GM21390 (cell line): Measurements from ENCODE around the gene SFXN5.

ENCODE experiments used
- ATAC-seq: cut with Tn5 transposase; IDR thresholded peaks from one replicate; pipeline ENCODE4 v1.9.1; 2021; ENCODE audit not compliant: unreplicated experiment

The SFXN5 gene

DNA sequence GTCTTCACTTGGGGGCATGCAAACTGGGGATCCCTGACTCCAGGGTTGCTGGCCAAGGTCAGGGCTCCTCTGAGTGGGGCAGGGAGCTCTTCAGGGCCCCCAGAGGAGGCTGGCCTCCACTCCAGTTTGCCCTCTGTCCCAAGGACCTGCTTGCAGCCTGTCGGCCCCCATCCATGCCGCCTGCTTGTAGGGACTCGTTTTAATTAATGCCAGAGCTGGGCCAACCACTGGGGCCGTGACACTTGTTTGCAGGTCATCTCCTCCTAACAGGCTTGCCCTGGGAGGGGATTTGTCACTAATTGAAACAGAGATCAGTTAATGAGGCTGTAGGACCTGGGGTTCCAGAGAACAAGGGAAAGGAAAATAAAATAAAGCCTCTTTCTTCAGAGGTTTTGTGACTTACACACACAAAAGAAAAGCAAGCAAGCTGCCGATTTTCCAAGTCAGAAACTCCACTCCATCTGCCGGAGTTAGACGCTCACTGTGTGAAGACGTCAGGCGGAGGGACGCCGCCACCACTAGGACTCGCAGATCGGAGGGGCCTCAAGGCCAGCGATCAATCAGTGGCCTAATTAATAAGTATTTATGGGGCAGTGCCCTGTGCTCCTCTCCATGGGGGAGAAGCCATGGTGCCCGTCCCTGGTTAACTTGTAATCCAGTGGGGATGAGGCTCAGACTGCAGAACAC is 75.9 kb downstream of the SFXN5 start:
- no peak for ATAC-seq

DNA sequence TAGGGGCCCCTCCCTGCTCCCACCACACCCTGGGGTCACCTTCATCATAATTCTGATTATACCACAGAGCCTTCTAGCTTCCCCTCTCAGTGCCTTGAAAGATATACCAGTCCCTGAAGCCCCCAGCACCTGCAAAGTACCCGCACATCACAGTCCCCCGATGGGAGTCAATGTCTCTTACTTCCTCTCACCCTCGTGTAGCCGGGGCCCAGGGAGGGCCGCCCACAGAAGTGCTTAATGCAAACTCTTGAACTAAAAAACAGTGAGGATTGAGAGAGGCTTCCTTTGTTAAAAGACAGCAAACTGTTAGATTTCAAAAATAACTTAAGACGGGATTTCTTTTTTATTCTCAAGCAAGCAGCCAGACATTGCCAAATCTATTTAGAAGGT is 76.5 kb downstream of the SFXN5 start:
- no peak for ATAC-seq

DNA sequence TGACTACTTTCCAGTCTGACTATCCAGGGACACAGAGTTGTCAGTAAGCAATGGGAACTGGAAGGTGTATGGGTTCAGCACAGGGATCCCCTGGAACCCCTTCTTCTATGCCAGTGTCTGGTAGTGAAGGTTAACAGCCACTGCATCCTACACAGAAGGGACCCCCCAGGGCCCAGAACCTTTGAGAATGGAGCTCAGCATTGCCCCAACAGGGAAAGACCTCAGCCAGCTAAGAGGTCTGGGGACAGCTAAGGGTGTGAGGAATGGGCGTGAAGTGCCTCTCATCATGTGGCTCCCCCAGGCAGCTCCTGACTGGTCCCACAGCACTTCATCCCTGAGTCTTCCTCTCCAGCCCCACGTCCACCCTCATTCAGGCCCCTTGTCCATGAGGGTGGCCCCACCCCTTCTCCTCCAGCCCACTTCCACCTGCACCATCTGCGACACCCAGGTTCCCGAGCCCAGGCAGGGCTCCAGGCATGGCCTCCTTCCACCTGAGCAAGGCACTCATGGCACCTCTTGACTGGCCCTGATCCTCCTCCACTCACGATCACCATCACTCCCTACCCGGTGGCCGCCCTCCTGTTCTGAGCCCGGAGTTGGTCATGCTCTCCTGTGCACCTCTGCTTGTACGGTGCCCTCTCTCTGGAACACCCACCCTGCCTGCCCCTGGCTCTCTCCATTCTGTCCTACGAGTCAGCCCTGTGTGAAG is 77.1 kb downstream of the SFXN5 start:
- no peak for ATAC-seq

DNA sequence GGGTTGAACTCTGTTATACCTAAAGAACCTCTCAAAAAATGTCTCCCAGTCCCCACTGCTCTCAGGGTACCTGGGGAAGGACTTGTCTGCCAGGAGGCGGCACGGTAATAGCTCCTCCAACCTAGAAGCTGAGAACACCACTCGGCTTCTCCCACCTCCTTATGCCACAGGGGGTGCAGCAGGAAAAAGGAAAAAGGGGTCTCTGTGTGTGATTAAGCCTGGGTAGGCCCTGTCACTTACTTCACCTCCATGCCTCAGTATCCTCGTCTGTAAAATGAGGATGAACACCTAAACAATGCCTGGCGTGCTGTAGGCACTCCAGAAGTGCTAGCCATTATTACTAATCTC is 77.6 kb downstream of the SFXN5 start:
- ATAC-seq, result no peak

DNA sequence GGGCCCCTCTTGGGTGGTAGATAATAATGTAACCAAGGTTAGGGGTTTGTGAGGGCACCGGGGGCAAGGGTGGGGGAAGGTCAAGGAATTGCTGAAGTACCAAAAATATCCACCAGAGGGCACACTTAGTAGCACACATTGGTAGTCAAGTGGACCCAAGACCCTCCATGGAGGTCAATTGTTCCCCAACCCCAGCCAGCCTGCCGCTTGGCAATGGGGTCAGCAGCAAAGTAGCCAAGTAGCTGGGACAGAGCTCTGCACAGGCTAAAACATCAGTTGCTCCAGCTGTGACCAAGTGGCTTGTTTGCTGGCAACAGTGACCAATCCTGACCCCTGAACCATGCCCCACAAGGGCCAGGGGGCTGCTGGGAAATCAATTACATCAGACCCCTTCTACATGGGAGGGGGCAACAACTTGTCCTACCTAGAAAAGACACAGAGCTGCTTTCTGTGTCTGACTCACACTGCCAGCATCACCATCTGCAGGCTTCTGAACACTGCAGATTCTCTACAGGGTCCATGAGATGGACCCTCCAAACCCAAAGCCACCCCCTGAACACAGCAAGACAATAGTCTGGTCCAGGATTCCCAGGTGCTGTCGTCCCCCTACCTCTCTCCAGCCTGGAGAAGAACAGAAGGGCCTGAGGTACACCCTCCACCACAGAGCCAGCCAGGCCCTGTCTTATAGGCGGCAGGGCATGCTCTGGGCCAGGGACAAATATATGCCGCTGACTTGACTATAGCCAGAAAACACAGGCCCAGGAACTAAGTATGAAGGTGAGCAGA is 78.2 kb downstream of the SFXN5 start:
- no peak for ATAC-seq

DNA sequence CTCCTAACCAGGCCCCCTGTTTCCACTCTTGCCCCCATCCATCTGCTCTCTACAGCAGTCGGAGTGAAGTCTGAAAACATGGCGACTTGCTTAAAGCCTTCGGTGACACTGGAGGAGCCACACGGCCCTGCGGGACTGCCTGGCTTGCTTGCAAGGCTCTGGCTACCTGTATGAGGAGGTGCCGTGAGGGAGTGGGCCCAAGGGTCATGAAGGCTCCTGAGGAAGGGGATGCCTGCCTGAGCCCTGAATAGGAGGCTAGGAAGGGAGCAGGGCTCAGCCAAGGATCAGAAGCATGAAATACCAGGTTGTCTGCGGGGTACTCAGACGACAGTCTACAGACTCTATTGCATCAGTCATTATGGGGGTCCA is 78.8 kb downstream of the SFXN5 start:
- ATAC-seq, result no peak

DNA sequence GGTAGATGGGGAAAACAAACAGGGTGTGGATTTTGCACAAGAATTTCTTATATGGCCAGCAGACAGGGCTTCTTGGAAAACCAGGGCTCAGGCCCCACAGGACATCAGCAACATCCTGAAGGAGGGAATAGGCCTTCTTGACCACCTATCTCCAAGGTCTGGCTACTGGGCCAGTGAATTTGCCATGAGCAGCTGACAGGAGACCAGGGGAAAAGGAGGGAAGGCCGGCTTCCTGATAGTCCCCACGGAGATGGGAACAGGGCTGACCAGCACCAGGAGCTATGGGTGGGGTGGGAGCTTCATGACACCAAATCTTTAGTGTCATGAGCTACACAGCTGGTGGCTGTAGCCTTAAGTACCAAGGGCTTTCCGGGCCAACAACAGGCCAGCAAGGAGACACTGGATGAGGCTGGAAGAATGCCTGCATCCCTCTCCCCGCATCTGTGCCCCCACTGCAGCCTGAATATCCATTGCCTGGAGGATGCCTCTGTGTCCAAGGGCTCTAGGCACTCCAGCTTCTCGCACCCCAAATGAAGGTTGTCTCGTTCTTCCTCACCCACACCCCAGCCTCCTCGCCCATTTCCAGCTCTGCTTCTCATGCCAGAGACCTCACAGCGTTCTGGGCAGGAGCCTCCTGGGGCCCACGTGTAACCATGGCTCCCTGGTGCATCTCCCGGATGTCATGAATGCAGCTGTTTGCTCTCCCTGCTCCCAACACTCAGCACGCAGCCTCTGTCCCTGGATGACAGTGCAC is 79.4 kb downstream of the SFXN5 start:
- ATAC-seq, result no peak

DNA sequence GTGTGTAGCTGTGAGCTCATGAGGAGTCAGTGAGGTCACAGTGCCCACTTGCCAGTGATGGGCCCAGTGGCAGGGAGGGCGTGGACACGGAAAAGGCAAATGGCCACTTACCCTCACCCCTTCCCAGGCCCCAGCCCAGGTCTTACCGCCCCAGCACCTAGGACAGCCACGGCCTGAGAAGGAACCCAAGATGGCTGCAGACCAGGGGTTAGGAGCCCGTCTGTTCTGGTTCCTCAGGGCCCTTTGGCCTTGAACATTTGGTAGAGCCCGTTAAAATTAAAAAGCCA is 80.1 kb downstream of the SFXN5 start:
- no peak for ATAC-seq

DNA sequence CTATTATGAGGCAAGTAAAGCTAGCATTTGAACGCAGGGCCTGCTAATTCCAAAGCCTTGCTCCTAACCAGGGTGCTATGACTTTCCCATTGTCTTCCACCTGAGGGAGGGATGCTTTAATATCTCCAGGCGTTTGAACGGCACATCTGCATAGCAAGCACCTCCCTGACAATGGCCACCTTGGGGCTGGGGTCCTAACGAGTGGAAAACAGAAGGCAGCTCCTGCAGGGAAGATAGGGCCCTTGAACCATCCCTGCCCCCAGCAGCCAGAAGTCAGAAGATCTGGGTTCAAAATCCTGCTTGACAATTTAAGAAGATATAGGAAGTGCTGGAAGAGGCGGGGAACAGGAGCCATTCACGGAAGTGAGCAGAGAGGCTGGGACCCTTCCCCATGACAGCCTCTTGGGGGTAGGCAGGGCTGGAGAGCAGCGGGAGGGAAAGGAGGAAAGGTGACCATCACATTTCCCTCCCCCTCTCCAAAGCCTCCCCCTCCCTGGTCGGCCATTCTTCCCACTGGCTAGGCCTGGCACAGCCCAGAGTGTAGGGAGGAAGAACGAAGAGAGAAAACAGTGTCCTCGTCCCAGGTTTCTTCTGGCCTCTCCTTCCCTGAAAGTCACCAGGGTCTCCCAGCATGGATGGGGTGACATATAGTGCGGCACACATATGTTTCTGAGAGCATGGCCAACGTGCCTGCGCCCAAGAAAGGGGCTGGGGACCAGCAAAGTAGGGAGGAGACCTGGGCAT is 80.6 kb downstream of the SFXN5 start:
- no peak for ATAC-seq

DNA sequence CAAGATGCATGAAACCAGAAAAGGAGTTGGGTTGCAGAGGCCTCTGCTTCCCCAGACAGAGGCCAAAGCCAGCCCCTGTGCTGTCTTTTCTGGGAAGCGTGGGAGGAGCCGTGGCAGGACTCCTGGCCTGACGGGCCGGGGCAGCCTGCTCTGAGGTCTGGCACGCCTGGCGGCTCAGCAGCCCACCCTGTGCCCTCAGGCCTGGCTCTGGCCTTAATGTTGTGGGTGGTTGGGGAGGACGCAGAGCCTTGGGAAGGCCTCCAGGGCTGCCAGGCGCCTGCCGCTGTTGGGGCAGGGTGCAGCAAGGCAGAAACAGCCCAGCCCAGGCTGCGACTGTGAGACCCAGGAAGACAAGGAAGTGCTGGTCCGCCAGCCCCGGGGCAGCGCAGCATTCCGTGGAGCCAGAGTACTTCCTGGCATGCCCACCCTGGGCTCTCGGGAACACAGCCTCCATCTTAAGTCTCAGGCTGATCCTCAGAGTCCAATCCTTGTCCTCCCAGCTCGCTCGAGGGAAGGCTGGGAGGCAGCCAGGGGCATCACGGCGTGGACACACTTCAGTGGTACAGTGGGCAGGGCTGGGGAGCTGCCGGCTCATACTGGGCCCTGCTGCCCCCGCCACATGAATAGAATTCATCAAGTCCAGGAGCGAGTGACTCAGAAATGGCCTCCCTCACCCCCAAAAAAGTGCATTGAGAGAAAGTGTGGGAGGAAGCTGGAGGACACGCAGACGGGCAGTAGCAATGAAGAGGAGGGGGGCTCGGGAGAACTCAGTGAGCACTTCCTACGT is 81.5 kb downstream of the SFXN5 start:
- no peak for ATAC-seq

DNA sequence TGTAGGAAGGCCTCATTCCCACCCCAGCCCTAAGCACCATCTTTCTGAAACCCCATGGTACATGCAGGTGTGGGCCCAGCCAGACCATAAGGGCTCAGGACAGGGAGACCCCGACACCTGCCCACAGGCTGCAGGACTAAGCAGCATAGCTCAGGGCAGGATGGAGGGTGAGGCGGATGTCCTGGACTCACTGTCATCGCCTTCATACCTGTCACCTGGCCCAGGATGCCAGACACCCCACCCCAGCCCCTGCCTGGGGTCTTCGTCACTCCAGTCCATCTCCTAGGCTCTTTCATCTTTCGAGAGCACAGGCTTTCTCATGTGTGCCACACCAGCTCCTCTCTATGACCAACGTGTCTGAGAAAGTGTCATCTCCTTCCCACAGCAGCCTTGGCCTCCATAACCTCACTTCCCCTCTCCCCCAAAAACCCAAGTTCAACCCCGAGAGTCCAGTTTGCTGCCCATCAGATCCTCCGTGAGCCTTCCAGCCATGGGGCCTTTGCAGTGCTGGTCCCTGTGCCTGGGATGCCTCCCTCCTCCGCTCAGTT is 82.7 kb downstream of the SFXN5 start:
- ATAC-seq, result no peak

DNA sequence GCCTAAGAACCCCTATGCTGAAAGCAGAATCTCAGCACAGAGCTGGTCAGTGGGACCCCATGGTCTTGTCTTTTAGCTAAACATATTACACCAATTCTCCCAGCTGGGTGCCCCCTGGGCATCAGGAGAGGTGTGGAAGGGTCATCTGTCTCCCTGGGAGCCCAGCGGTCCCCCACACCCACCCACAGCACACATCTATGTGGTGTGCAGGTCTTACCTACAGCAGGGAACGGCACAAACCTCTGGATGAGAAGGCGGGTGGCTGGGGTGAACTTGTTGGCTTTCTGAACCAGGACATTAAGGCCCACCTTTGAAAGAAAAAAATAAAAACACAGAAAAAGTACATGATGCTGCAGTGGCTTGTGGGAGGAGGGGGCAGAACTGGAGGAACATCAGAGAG is 83.5 kb downstream of the SFXN5 start:
- ATAC-seq, result no peak

DNA sequence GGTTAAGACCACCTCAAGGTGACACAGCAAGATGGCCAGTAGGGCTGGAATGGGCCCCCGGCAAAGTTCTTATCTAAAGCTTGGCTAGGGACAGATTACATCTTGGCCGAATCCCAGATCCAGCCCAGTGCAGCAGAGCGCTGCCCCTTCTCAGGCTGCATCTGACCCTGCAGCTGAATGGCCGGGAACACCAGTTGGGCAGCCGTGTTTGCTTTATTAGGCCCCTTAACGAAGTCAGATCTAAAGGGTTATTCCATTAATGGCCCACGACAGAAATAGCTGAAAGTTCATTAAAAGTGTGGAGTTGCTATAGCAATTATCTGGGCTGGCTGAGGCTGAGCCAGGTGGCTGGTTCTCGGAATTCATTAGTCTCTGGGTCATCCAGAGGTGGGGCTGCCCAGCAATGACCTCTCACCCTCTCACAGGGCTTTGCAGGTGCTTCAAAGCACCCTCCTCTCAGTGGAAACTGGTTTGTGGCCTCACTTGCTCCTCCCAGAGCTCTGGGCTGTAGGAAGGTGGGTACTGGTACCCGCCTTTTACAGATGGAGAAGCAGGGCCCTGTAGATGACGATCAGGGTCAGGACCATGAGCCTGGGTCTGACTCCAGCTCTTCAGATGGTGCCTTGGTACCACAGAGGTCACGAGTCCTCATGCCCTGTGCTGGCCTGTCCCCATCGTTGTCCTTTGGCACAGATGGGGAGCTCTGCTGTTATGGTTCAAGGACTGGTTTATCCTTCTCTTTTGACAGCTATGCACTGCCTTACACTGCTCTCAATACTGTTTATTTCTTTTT is 85.4 kb downstream of the SFXN5 start:
- no peak for ATAC-seq

DNA sequence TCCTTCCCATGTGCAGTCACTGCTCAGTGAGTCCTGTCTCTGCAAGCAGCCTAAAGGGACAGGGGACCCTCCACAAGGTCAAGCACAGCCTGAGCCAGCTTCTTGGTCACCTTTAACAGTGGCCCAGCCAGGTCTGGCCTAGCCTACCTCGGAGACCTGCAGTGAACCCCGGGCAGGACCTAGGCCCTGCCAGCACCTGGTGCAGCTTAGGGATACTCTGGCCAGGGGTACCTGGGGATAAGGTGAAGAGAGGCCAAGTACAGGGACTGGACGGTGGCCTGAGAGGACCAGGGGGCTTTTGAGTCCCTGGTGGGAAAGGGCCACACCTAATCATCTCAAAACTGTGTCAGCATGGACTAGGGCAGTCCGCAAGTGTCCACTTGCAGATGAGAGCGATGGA is 86.4 kb downstream of the SFXN5 start:
- no peak for ATAC-seq

DNA sequence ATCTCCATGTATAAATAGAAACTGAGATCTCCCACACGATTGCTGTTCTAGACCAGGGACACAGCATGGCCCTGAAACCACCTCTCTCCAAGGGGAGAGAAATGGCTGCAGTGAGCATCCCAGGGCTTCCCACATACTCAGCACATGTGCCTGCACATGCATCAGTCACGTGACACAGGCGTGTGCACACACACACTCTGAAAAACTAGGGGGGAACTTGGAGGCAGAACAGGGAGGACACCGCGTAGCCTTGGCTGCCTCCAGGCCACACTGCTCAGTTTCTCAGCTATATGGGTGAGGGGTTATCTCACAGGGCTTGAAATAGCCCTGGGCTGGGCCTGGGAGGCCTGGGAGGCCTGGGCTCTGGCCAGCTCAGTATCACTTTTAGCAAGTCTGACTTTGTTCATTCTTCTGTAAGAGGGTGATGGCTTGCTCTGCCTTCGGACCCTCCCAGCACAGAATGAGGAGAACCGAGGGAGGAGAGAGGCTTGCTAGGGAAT is 87.3 kb downstream of the SFXN5 start:
- no peak for ATAC-seq

DNA sequence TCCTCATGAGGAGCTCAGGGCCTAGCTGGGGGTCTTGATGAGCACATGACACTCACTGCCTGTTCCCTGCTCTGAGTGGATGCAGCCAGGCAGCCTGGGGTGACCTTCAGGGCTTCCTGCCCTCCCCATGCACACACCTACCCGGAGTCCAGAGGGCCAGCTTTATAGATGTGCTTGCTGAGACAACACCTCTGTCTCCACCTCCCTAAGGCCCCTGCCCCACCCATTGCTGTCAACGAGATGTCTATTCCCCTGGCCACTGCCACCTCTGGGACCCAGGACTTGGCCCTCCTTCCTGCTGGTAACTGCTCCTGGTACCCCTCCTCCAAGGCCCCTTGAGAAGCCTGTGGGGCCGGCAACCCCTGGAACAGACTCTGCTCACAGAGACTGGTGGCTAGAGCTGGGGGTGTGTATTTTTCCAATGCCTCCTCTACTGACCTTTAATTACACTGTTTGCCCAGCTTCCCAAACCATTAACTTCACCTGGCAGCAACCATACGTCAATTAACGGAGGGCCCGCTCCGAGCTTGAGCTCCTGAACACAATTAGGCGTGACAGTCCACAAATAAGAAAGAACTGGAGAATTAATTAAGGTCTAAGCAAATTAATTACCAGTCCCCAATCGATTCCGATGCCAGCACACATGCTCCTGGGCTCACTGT is 87.9 kb downstream of the SFXN5 start:
- ATAC-seq, result no peak

DNA sequence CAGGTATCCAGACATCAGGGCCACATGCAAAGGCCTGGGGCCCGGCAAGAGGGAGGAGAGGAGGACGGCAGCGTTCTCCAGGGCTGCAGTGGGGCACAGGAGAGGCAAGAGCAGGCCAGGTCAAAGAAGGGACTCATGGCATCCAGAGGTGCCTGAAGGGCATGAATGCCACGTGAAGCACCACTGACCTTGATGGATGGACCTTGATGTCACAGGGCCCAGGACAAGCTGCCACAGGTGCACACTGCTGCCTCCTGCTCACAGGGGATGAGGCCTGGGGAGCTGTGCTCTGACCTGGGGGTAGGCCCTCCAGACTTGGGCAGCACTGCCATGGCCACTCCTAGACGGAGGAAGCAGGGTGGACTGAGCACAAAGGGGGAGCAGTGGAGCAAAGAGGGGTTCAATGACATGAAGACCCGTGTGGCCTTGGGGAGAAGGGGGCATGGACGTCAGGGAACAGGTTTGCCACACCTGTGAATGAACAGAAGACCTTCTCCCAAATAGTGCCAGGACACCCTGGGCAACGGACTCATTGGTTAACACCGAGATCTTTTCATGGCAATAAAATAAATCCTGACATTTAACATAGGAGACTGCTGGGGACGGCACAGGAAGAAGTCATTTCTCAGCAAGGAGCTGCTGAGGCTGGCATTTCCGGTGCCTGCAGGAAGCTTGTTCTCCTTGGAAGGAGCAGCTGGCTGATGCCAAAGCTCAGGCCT is 88.6 kb downstream of the SFXN5 start:
- ATAC-seq, result no peak

DNA sequence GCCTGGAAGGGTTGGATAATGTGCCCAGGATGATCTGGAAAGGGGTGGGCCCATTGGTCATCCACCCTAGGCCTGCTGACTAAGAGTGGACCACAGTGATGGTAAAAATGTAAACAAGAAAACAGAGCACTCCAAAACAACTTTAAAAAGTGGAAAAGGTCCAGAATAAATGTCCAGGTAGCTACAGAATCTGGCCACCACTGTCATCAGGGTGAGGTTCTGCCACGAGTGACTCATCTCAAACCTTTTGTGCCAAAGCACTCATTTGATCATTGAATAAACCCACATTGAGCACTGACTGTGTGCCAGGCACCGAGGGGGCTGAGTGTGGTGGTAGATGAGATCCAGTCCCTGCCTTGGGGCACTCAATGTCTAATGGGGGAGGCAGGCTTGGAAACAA is 89.3 kb downstream of the SFXN5 start:
- no peak for ATAC-seq
